AG20443 (cell line): Measurements from ENCODE around the gene KXD1.
"Not testable (repeated sequence)": the region's sequence is repeated elsewhere in the genome, so short reads cannot be mapped to it uniquely, and the experiment has no call there.

ENCODE experiments used
- DNase-seq: peaks from one replicate; pipeline ENCODE4 v3.0.0; 2012; ENCODE audit warnings: low spot score, mixed read lengths

KXD1 gene

GRCh38 chr19:18536475-18536874, 21.2 kb upstream of the KXD1 start:
- no peak for DNase-seq

- DNase-seq, result no peak
Measured at GRCh38 chr19:18537431-18537830, 20.2 kb upstream of the KXD1 start.

GRCh38 chr19:18538115-18538514, 19.6 kb upstream of the KXD1 start:
- no peak for DNase-seq

GRCh38 chr19:18539372-18539771, 18.3 kb upstream of the KXD1 start:
- DNase-seq, result no peak

GRCh38 chr19:18540200-18540599, 17.5 kb upstream of the KXD1 start:
- DNase-seq, result not testable (repeated sequence)

- DNase-seq, result peak; percentile 63
Measured at GRCh38 chr19:18541258-18541991, 16.2 kb upstream of the KXD1 start.

GRCh38 chr19:18541992-18542940, 15.4 kb upstream of the KXD1 start:
- DNase-seq, result no peak

GRCh38 chr19:18542941-18543813, 14.5 kb upstream of the KXD1 start, which contains the start of gene FKBP8:
TSS of gene FKBP8 (minus strand) at chr19:18543573. CDS start at chr19:18541970, 1,603 bp downstream.
- peak; percentile 99 for DNase-seq

- peak; percentile 58 for DNase-seq
Measured at GRCh38 chr19:18543814-18544475, 13.7 kb upstream of the KXD1 start.

GRCh38 chr19:18551631-18552030, 6.0 kb upstream of the KXD1 start:
- no peak for DNase-seq

- DNase-seq, result no peak
Measured at GRCh38 chr19:18558202-18558555, 509 bp downstream of the KXD1 start.

- no peak for DNase-seq
Measured at GRCh38 chr19:18558604-18559003, 934 bp downstream of the KXD1 start.

GRCh38 chr19:18559685-18560084, 2.0 kb downstream of the KXD1 start:
- no peak for DNase-seq

- no peak for DNase-seq
Measured at GRCh38 chr19:18562086-18562485, 4.4 kb downstream of the KXD1 start.

- no peak for DNase-seq
Measured at GRCh38 chr19:18566953-18567352, 9.3 kb downstream of the KXD1 start.

- no peak for DNase-seq
Measured at GRCh38 chr19:18568367-18568766, 10.7 kb downstream of the KXD1 start.

GRCh38 chr19:18571564-18572344, 14.1 kb downstream of the KXD1 start, which contains the start of gene UBA52:
TSS of gene UBA52 (plus strand) at chr19:18571857. CDS start at chr19:18573301, 1,444 bp downstream.
- peak; percentile 97 for DNase-seq

- no peak for DNase-seq
Measured at GRCh38 chr19:18574691-18575291, 17.1 kb downstream of the KXD1 start.

GRCh38 chr19:18576383-18576782, 18.7 kb downstream of the KXD1 start:
- no peak for DNase-seq

- DNase-seq, result no peak
Measured at GRCh38 chr19:18577365-18577914, 19.8 kb downstream of the KXD1 start.
